Spleen (tissue), 11 donors: ENCODE results near the gene ROR1. TPM values are rescaled to one million over a fixed set of nuclear protein-coding genes. Genes with fewer than 3 reads are reported as not detected.

Experiments used
- DNase-seq: peaks from one replicate; pipeline ENCODE4 v3.0.0-alpha.2; 2020
- H3K27ac ChIP-seq, 8 donors: fragments of 200-600 bp; sonication (generic) in 7 of 8; 1 replicate in 4 of 8; 2 replicates in 4 of 8; pipeline versions ENCODE4 v1.5.0 to v1.8.0; 2016 to 2021; ENCODE audit warnings: inconsistent platforms in 4 of 8, mild to moderate bottlenecking in 4 of 8, moderate library complexity in 1 of 8
- H3K27me3 ChIP-seq, 7 donors: fragments of 200-600 bp; sonication (generic) in 6 of 7; replicated peaks in 1 of 7; 1 replicate in 4 of 7; 2 replicates in 3 of 7; pipeline versions ENCODE4 v1.5.0 to v1.8.0; 2016 to 2021; ENCODE audit warnings: inconsistent platforms in 3 of 7, mild to moderate bottlenecking in 1 of 7
- H3K36me3 ChIP-seq, 6 donors: fragments of 200-600 bp; sonication (generic) in 5 of 6; 1 replicate in 4 of 6; 2 replicates in 2 of 6; pipeline versions ENCODE4 v1.5.0 to v1.8.0; 2016 to 2021; ENCODE audit warnings: inconsistent platforms in 2 of 6
- H3K4me1 ChIP-seq, 6 donors: fragments of 200-600 bp; sonication (generic) in 5 of 6; 1 replicate in 3 of 6; 2 replicates in 3 of 6; pipeline versions ENCODE4 v1.5.0 to v1.8.0; 2016 to 2021; ENCODE audit warnings: inconsistent platforms in 3 of 6
- H3K4me3 ChIP-seq, 8 donors: fragments of 200-600 bp; sonication (generic) in 7 of 8; 1 replicate in 4 of 8; 2 replicates in 4 of 8; pipeline versions ENCODE4 v1.5.0 to v1.8.0; 2016 to 2021; ENCODE audit warnings: inconsistent platforms in 4 of 8, mild to moderate bottlenecking in 4 of 8, moderate library complexity in 2 of 8
- H3K9me3 ChIP-seq, 8 donors: fragments of 200-600 bp; sonication (generic) in 7 of 8; 1 replicate in 4 of 8; 2 replicates in 4 of 8; pipeline versions ENCODE4 v1.5.0 to v1.8.0; 2016 to 2021; ENCODE audit warnings: inconsistent platforms in 4 of 8
- POLR2A ChIP-seq, 3 donors: fragments of 450-650 bp; IDR thresholded peaks; one replicate each; pipeline ENCODE4 v1.5.1; 2017; ENCODE audit warnings: antibody characterized with exemption in 3 of 3, mild to moderate bottlenecking in 1 of 3
- POLR2AphosphoS5 ChIP-seq, 3 donors: sonication (generic); formaldehyde crosslinking; IDR thresholded peaks; one replicate each; pipeline ENCODE4 v1.5.1; 2017; ENCODE audit warnings: antibody characterized with exemption in 3 of 3
- WGBS, 5 donors: extraction: QIAGEN DNeasy Blood & Tissue Kit in 3 of 5; methylation state at CpG; one replicate each; pipeline versions ENCODE4 v1.1.5 to v1.1.7; 2013 to 2018; 5-methylcytosine and 5-hydroxymethylcytosine counted together
- intact Hi-C: fragments of 100-400 bp; cut with DNase I; formaldehyde crosslinking; loops from one replicate; pipeline ENCODE4 v1.15.0; 2023; ENCODE audit warnings: low total_unique reads
- polyA plus RNA-seq, 3 donors: library from polyadenylated mRNA; stranded (reverse); fragments of 200-250 nt; gene quantifications; one replicate each; pipeline ENCODE4 v1.2.1, GENCODE V29; 2013
- total RNA-seq, 7 donors: library from RNA; depleted of rRNA in 3 of 7; stranded (reverse); fragments of >200 nt in 3 of 7; fragmentation: NEBNext Ultra II Directional in 4 of 7; extraction: Animal tissue kit (Norgen Biotek cat#: 25700) in 4 of 7; gene quantifications; one replicate each; pipeline versions ENCODE4 v1.1.0 to v1.2.1, GENCODE V29; 2016 to 2021
- TF ChIP-seq, protein P1 (sequence below), 11 experiments: fragments of 200-600 bp in 7 of 11; fragments of 450-650 bp in 4 of 11; sonication (generic) in 4 of 11; IDR thresholded peaks in 8 of 11; conservative IDR thresholded peaks in 3 of 11; 1 replicate in 7 of 11; 2 replicates in 4 of 11; pipeline versions ENCODE4 v1.4.0 to v1.8.0; 2016 to 2021; ENCODE audit warnings: antibody characterized with exemption in 11 of 11, inconsistent platforms in 4 of 11, mild to moderate bottlenecking in 1 of 11
- donor health status: healthy with polysubstance abuse.
- donor health status: DM: no; HTN: no; CAD: no; lungs with moderate emphysema.
- donor health status: DM: no; HTN: no; CAD: no.
- donor health status: Bipolar disorder and iron deficiency.
- donor health status: healthy.
- donor health status: DM: no; HTN: no; CAD: no.
- donor health status: DM: yes; HTN: yes; CAD: no.

ROR1 gene
- total and polyA plus RNA-seq, 10 donors, result 0.43 to 12.3 (median 6.4) TPM

DNA sequence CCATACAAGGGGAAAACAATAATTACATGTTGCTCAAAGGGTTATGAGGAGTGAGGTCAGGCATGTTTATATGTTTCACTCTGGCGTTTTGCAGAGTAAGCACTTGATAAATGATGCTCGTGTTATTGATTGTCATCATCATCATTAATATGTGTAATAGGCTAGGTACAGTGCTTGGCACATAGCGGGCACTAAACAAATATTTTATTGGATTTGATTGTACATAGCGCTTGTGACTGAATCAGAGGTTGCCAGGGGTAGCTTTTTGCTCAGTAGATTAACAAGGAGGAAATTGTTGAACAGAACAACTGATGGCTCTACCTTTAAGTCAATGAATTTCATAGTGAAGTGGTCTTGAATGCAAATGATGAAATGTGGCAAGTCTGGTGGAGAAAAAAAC is 91.7 kb downstream of the ROR1 start:
- no peak overlapping the region for H3K27ac ChIP-seq
- TF ChIP-seq POLR2A (IDR thresholded peaks at IDR 0.05) (no peak), POLR2AphosphoS5 (IDR thresholded peaks at IDR 0.05) (no peak)
- TF ChIP-seq, protein P1, sequence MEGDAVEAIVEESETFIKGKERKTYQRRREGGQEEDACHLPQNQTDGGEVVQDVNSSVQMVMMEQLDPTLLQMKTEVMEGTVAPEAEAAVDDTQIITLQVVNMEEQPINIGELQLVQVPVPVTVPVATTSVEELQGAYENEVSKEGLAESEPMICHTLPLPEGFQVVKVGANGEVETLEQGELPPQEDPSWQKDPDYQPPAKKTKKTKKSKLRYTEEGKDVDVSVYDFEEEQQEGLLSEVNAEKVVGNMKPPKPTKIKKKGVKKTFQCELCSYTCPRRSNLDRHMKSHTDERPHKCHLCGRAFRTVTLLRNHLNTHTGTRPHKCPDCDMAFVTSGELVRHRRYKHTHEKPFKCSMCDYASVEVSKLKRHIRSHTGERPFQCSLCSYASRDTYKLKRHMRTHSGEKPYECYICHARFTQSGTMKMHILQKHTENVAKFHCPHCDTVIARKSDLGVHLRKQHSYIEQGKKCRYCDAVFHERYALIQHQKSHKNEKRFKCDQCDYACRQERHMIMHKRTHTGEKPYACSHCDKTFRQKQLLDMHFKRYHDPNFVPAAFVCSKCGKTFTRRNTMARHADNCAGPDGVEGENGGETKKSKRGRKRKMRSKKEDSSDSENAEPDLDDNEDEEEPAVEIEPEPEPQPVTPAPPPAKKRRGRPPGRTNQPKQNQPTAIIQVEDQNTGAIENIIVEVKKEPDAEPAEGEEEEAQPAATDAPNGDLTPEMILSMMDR (IDR thresholded peaks at IDR 0.05 in 8 of 11, conservative IDR thresholded peaks at IDR 0.05 in 3 of 11), result no peak
- H3K4me3 ChIP-seq, result no peak overlapping the region
- no peaks in the 10 kb centered on the region for H3K27me3 ChIP-seq
- intact Hi-C loops, result no loop called here
- DNase-seq, result no peak
- no peaks in the 10 kb centered on the region for H3K4me1 ChIP-seq
- WGBS, 5 donors, result 88 to 97% (median 94%) methylated on average over 4 of the region's 4 CpGs
- H3K36me3 ChIP-seq, result no peaks in the 10 kb centered on the region
- H3K9me3 ChIP-seq, result no peaks in the 10 kb centered on the region

GRCh38 chr1:63866084-63866483 is 92.3 kb downstream of the ROR1 start:
- intact Hi-C loops, result no loop called here

DNA sequence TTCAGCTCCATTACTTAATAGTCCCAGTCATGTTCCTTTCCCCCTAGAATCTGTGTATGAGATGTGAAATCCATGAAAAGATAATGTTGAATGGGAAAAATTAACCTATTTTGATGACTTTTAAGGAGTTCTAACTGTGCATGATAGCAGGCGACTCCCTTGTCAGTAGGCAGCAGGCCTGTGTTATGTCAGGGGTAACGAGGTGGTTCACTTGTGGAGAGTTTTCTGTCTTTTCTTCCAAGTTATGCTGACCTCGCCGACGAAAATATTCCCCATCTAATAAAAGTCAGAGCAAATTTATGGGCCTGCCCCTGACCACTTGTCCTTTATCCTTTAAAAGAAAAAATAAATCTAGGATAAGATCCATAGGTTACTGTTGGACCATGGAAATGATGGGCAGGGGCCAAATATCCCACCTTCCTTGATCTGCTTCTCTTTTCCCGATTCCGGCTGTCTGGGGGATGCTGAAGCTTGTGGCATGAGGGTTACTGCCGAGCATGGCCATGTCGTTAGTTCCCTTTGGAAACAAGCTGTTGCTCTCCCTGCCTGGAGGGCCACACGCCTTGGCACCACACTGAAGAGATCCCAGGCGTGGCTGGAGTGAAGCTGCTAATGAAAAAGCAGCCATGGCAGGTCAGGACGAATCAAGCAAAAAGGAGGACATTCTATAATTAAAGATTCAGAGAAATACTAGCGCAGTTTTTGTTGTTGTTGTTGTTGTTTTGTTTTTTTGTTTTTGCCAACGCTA is 93.8 kb downstream of the ROR1 start:
- H3K36me3 ChIP-seq, result no peaks in the 10 kb centered on the region
- H3K4me3 ChIP-seq, result no peak overlapping the region
- no peaks in the 10 kb centered on the region for H3K9me3 ChIP-seq
- 76 to 85% (median 83%) methylated on average over 14 of the region's 14 CpGs for WGBS, 5 donors
- TF ChIP-seq POLR2AphosphoS5 (IDR thresholded peaks at IDR 0.05), result no peak
- TF ChIP-seq POLR2A (IDR thresholded peaks at IDR 0.05), result no peak
- TF ChIP-seq, protein P1 (IDR thresholded peaks at IDR 0.05 in 8 of 11, conservative IDR thresholded peaks at IDR 0.05 in 3 of 11), result no peak
- intact Hi-C loops, result no loop called here
- H3K27ac ChIP-seq, result no peak overlapping the region
- H3K4me1 ChIP-seq, result no peaks in the 10 kb centered on the region
- DNase-seq, result no peak
- no peaks in the 10 kb centered on the region for H3K27me3 ChIP-seq

More at GRCh38 chr1:63866084-63866483, 92.3 kb downstream of the ROR1 start:
- no peaks in the 10 kb centered on the region for H3K9me3 ChIP-seq
- WGBS, 5 donors, result 72 to 89% (median 80%) methylated on average over 3 of the region's 3 CpGs
- H3K27me3 ChIP-seq, result no peaks in the 10 kb centered on the region
- no peaks in the 10 kb centered on the region for H3K36me3 ChIP-seq
- no peak overlapping the region for H3K27ac ChIP-seq
- DNase-seq, result no peak
- H3K4me3 ChIP-seq, result no peak overlapping the region
- no peaks in the 10 kb centered on the region for H3K4me1 ChIP-seq
- TF ChIP-seq POLR2AphosphoS5 (IDR thresholded peaks at IDR 0.05), result no peak
- no peak for TF ChIP-seq POLR2A (IDR thresholded peaks at IDR 0.05)
- TF ChIP-seq, protein P1 (IDR thresholded peaks at IDR 0.05 in 8 of 11, conservative IDR thresholded peaks at IDR 0.05 in 3 of 11), result no peak

GRCh38 chr1:63868268-63868781 is 94.5 kb downstream of the ROR1 start:
- WGBS, 5 donors, result 74 to 84% (median 78%) methylated on average over 5 of the region's 5 CpGs

More at GRCh38 chr1:63868268-63868781, 94.5 kb downstream of the ROR1 start:
- Histone ChIP-seq H3K4me3 (no peak overlapping the region), H3K36me3 (no peaks in the 10 kb centered on the region), H3K27me3 (no peaks in the 10 kb centered on the region), H3K27ac (no peak overlapping the region), H3K4me1 (no peaks in the 10 kb centered on the region), H3K9me3 (no peaks in the 10 kb centered on the region)
- TF ChIP-seq POLR2AphosphoS5 (IDR thresholded peaks at IDR 0.05), result no peak
- TF ChIP-seq, protein P1 (IDR thresholded peaks at IDR 0.05 in 8 of 11, conservative IDR thresholded peaks at IDR 0.05 in 3 of 11), result no peak
- TF ChIP-seq POLR2A (IDR thresholded peaks at IDR 0.05), result no peak
- intact Hi-C loops, result no loop called here
- DNase-seq, result no peak
